ENCODE data around the gene ZNF280A. TPM values are rescaled to one million over a fixed set of nuclear protein-coding genes. Genes with fewer than 3 reads are reported as not detected.

The ZNF280A gene
- total and polyA plus RNA-seq, 9 of the 15 experiments (the other 6 are each of a cell fraction or from before 2014, with no cell fraction given) = 19.0 to 40.8 (median 28.6) TPM

GRCh38 chr22:22516992-22517391, 3.1 kb downstream of the ZNF280A start (continued):
- TF ChIP-seq TSHZ1 (CRISPR knock-in tag; IDR thresholded peaks at IDR 0.05) (no peak), ZNF133 (CRISPR knock-in tag; IDR thresholded peaks at IDR 0.05) (no peak)
- TF ChIP-seq, protein P1, sequence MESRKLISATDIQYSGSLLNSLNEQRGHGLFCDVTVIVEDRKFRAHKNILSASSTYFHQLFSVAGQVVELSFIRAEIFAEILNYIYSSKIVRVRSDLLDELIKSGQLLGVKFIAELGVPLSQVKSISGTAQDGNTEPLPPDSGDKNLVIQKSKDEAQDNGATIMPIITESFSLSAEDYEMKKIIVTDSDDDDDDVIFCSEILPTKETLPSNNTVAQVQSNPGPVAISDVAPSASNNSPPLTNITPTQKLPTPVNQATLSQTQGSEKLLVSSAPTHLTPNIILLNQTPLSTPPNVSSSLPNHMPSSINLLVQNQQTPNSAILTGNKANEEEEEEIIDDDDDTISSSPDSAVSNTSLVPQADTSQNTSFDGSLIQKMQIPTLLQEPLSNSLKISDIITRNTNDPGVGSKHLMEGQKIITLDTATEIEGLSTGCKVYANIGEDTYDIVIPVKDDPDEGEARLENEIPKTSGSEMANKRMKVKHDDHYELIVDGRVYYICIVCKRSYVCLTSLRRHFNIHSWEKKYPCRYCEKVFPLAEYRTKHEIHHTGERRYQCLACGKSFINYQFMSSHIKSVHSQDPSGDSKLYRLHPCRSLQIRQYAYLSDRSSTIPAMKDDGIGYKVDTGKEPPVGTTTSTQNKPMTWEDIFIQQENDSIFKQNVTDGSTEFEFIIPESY (CRISPR knock-in tag; IDR thresholded peaks at IDR 0.05) = 0 out of 2 replicates have a peak, but pooled peaks have one; percentile 26
- TF ChIP-seq, protein P2, sequence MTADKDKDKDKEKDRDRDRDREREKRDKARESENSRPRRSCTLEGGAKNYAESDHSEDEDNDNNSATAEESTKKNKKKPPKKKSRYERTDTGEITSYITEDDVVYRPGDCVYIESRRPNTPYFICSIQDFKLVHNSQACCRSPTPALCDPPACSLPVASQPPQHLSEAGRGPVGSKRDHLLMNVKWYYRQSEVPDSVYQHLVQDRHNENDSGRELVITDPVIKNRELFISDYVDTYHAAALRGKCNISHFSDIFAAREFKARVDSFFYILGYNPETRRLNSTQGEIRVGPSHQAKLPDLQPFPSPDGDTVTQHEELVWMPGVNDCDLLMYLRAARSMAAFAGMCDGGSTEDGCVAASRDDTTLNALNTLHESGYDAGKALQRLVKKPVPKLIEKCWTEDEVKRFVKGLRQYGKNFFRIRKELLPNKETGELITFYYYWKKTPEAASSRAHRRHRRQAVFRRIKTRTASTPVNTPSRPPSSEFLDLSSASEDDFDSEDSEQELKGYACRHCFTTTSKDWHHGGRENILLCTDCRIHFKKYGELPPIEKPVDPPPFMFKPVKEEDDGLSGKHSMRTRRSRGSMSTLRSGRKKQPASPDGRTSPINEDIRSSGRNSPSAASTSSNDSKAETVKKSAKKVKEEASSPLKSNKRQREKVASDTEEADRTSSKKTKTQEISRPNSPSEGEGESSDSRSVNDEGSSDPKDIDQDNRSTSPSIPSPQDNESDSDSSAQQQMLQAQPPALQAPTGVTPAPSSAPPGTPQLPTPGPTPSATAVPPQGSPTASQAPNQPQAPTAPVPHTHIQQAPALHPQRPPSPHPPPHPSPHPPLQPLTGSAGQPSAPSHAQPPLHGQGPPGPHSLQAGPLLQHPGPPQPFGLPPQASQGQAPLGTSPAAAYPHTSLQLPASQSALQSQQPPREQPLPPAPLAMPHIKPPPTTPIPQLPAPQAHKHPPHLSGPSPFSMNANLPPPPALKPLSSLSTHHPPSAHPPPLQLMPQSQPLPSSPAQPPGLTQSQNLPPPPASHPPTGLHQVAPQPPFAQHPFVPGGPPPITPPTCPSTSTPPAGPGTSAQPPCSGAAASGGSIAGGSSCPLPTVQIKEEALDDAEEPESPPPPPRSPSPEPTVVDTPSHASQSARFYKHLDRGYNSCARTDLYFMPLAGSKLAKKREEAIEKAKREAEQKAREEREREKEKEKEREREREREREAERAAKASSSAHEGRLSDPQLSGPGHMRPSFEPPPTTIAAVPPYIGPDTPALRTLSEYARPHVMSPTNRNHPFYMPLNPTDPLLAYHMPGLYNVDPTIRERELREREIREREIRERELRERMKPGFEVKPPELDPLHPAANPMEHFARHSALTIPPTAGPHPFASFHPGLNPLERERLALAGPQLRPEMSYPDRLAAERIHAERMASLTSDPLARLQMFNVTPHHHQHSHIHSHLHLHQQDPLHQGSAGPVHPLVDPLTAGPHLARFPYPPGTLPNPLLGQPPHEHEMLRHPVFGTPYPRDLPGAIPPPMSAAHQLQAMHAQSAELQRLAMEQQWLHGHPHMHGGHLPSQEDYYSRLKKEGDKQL (CRISPR knock-in tag; IDR thresholded peaks at IDR 0.05; ENCODE audit: borderline replicate concordance) = 0 out of 2 replicates have a peak, but pooled peaks have one; percentile 73

Data from K562 (cell line).